ENCODE results near the gene LRRC27.

GRCh38 chr10:132393695-132394181, 61.7 kb downstream of the LRRC27 start:
- TF ChIP-seq POLR2A (IDR thresholded peaks at IDR 0.05; ENCODE audit: low read length): no peak
- TF ChIP-seq GATA1 (IDR thresholded peaks at IDR 0.05; ENCODE audit: low read depth, low read length): no peak

All from erythroblast (primary cell).